ENCODE results near the gene STK11IP. TPM values are rescaled to one million over a fixed set of nuclear protein-coding genes. Genes with fewer than 3 reads are reported as not detected.

STK11IP gene
- total and polyA plus RNA-seq, 9 of the 15 experiments (the other 6 are each of a cell fraction or from before 2014, with no cell fraction given): 0.52 to 21.7 (median 5.6) TPM

DNA sequence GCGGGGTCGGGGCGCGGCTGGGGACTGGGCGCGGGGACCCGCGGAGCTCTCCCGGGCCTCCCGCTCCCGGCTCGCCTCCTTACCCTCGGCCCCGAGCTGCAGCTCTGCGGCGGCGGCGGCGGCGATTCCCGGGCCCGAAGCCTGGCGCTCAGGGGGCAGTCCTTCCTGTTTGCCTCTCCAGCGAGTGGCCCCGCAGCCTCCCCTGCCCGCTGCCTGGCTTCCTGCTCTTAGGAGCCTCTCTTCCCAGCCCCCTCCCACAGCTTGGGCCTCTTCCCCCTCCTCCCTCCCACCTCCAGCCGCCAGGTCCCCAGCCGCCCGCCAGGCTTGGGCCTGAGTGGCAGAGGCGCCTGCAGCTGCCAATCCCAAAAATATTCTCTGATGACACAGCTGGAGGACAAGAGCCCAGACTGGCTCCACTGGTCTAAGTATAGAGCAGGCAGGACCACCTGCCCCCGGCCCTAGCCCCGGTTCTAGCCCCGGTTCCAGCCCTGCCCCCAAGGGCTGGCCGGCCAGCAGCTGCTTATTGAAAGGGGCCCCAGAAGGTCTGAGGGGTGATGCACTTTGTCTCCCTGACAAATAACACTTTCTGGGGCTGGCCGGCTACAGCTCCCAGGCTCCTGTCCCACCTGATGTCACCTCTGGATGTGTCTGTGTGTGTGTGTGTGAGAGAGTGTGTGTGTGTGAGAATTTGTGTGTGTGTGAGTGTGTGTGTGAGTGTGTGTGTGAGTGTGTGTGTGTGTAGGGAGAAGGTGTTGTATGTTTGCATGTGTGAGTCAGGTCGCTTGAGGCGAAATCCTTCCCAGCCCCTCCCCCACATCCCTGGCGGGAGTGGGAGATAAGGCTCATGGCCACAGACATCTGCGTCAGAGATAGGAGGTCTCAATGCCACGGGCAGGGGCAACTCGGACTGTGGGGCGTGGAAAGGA is 26.1 kb upstream of the STK11IP start, which contains the start of gene OBSL1 (continued):
- TF ChIP-seq, protein P1, sequence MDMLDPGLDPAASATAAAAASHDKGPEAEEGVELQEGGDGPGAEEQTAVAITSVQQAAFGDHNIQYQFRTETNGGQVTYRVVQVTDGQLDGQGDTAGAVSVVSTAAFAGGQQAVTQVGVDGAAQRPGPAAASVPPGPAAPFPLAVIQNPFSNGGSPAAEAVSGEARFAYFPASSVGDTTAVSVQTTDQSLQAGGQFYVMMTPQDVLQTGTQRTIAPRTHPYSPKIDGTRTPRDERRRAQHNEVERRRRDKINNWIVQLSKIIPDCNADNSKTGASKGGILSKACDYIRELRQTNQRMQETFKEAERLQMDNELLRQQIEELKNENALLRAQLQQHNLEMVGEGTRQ (CRISPR knock-in tag; IDR thresholded peaks at IDR 0.05): no peak
- TF ChIP-seq MIER1 (IDR thresholded peaks at IDR 0.05; ENCODE audit: low read depth): no peak
- TF ChIP-seq ARID2 (IDR thresholded peaks at IDR 0.05): no peak
- TF ChIP-seq NR1H2 (CRISPR knock-in tag; IDR thresholded peaks at IDR 0.05): no peak
- TF ChIP-seq, protein P2, sequence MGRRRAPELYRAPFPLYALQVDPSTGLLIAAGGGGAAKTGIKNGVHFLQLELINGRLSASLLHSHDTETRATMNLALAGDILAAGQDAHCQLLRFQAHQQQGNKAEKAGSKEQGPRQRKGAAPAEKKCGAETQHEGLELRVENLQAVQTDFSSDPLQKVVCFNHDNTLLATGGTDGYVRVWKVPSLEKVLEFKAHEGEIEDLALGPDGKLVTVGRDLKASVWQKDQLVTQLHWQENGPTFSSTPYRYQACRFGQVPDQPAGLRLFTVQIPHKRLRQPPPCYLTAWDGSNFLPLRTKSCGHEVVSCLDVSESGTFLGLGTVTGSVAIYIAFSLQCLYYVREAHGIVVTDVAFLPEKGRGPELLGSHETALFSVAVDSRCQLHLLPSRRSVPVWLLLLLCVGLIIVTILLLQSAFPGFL (CRISPR knock-in tag; IDR thresholded peaks at IDR 0.05): no peak
- no peak for TF ChIP-seq KAT8 (IDR thresholded peaks at IDR 0.05; ENCODE audit: low read depth)
- TF ChIP-seq RBM34 (IDR thresholded peaks at IDR 0.05; ENCODE audit: borderline replicate concordance, insufficient read depth, low read length): no peak
- TF ChIP-seq FOSL1 (tag; conservative IDR thresholded peaks at IDR 0.05): peak; percentile 88
- 0 out of 2 replicates have a peak, but pooled peaks have one; percentile 51 for TF ChIP-seq MEF2D (tag; conservative IDR thresholded peaks at IDR 0.05; ENCODE audit: low read depth)
- peak; percentile 90 for TF ChIP-seq CREM (IDR thresholded peaks at IDR 0.05; ENCODE audit: low read depth)
- peak in 1 of 2 experiments; percentile 83; a peak in 2 of 4 replicates for TF ChIP-seq TBL1XR1 (IDR thresholded peaks at IDR 0.05; ENCODE audit: low read length in 2 of 2)
- peak; percentile 56 for TF ChIP-seq EGR1 (conservative IDR thresholded peaks at IDR 0.05)
- no peak for TF ChIP-seq POLR3A (IDR thresholded peaks at IDR 0.05; ENCODE audit: borderline replicate concordance, extremely low read depth, insufficient read depth, insufficient read length)
- TF ChIP-seq PHF20 (IDR thresholded peaks at IDR 0.05; ENCODE audit: partially characterized antibody): peak; percentile 71
- TF ChIP-seq ZNF785 (CRISPR knock-in tag; IDR thresholded peaks at IDR 0.05): no peak
- no peak for TF ChIP-seq ZNF695 (CRISPR knock-in tag; IDR thresholded peaks at IDR 0.05)
- no peak for TF ChIP-seq ZNF354B (CRISPR knock-in tag; IDR thresholded peaks at IDR 0.05)
- no peak for TF ChIP-seq ESRRB (CRISPR knock-in tag; IDR thresholded peaks at IDR 0.05; ENCODE audit: borderline replicate concordance)
- no peak for TF ChIP-seq SMAD2 (IDR thresholded peaks at IDR 0.05; ENCODE audit: low read depth, low read length)
- TF ChIP-seq PML (IDR thresholded peaks at IDR 0.05; ENCODE audit: low read length): peak; percentile 71; the same call in 1 of the 2 replicates
- no peak for TF ChIP-seq KDM2B (CRISPR knock-in tag; IDR thresholded peaks at IDR 0.05)
- TF ChIP-seq CBFA2T3 (IDR thresholded peaks at IDR 0.05): peak; percentile 93
- TF ChIP-seq, protein P3, sequence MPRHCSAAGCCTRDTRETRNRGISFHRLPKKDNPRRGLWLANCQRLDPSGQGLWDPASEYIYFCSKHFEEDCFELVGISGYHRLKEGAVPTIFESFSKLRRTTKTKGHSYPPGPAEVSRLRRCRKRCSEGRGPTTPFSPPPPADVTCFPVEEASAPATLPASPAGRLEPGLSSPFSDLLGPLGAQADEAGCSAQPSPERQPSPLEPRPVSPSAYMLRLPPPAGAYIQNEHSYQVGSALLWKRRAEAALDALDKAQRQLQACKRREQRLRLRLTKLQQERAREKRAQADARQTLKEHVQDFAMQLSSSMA (CRISPR knock-in tag; IDR thresholded peaks at IDR 0.05): no peak
- TF ChIP-seq, protein P4, sequence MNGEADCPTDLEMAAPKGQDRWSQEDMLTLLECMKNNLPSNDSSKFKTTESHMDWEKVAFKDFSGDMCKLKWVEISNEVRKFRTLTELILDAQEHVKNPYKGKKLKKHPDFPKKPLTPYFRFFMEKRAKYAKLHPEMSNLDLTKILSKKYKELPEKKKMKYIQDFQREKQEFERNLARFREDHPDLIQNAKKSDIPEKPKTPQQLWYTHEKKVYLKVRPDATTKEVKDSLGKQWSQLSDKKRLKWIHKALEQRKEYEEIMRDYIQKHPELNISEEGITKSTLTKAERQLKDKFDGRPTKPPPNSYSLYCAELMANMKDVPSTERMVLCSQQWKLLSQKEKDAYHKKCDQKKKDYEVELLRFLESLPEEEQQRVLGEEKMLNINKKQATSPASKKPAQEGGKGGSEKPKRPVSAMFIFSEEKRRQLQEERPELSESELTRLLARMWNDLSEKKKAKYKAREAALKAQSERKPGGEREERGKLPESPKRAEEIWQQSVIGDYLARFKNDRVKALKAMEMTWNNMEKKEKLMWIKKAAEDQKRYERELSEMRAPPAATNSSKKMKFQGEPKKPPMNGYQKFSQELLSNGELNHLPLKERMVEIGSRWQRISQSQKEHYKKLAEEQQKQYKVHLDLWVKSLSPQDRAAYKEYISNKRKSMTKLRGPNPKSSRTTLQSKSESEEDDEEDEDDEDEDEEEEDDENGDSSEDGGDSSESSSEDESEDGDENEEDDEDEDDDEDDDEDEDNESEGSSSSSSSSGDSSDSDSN (IDR thresholded peaks at IDR 0.05; ENCODE audit: borderline replicate concordance in 1 of 2, low read depth in 2 of 2, low read length in 2 of 2): 0 out of 4 replicates have a peak, but pooled peaks of 1 of the 2 experiments have one; percentile 20
- peak; percentile 79 for TF ChIP-seq MCM3 (IDR thresholded peaks at IDR 0.05)

Measured in K562 (cell line).